Heart right ventricle (tissue), 16 donors: ENCODE measurements around the gene PEX10. TPM values are rescaled to one million over a fixed set of nuclear protein-coding genes. Genes with fewer than 3 reads are reported as not detected.

Source experiments
- ATAC-seq, 8 donors: fragments of 200-7000 bp; cut with Tn5 transposase; one replicate each; pipeline ENCODE4 v1.9.1; 2020; ENCODE audit warnings: mild to moderate bottlenecking in 8 of 8, moderate library complexity in 8 of 8, moderate number of reproducible peaks in 1 of 8
- DNase-seq, 2 donors: peaks; one replicate each; pipeline ENCODE4 v3.0.0-alpha.2; 2020
- H3K27ac ChIP-seq, 10 donors: fragments of 200-600 bp; sonication (generic) in 2 of 10; one replicate each; pipeline versions ENCODE4 v1.5.0 to v1.8.0; 2020 to 2022; ENCODE audit warnings: mild to moderate bottlenecking in 3 of 10
- H3K27me3 ChIP-seq, 7 donors: fragments of 200-600 bp; one replicate each; pipeline ENCODE4 v1.8.0; 2021 to 2022; ENCODE audit warnings: mild to moderate bottlenecking in 2 of 7
- H3K36me3 ChIP-seq, 9 donors: fragments of 200-600 bp; sonication (generic) in 1 of 9; one replicate each; pipeline versions ENCODE4 v1.5.0 to v1.8.0; 2020 to 2022; ENCODE audit warnings: mild to moderate bottlenecking in 2 of 9
- H3K4me1 ChIP-seq, 9 donors: fragments of 200-600 bp; sonication (generic) in 1 of 9; one replicate each; pipeline versions ENCODE4 v1.5.0 to v1.8.0; 2020 to 2022; ENCODE audit warnings: mild to moderate bottlenecking in 4 of 9
- H3K4me3 ChIP-seq, 10 donors: fragments of 200-600 bp; sonication (generic) in 2 of 10; one replicate each; pipeline versions ENCODE4 v1.5.0 to v1.8.0; 2020 to 2022; ENCODE audit warnings: mild to moderate bottlenecking in 7 of 10, moderate library complexity in 2 of 10
- H3K9me3 ChIP-seq, 11 donors: fragments of 200-600 bp in 10 of 11; sonication (generic) in 2 of 11; one replicate each; pipeline versions ENCODE4 v1.5.0 to v1.8.0; 2013 to 2022; ENCODE audit warnings: mild to moderate bottlenecking in 2 of 11, control low read depth in 1 of 11, moderate library complexity in 1 of 11
- WGBS, 2 donors: extraction: QIAGEN DNeasy Blood & Tissue Kit; methylation state at CpG; one replicate each; pipeline ENCODE4 v1.1.7; 2013; ENCODE audit warnings: inconsistent platforms in 1 of 2; 5-methylcytosine and 5-hydroxymethylcytosine counted together
- intact Hi-C, 10 donors: fragments of 100-400 bp; cut with DNase I; formaldehyde crosslinking; loops; one replicate each; pipeline versions ENCODE4 v1.11.1 to v1.14.2; 2022
- polyA plus RNA-seq, 2 donors: library from polyadenylated mRNA; stranded (reverse); fragments of 200-250 nt; gene quantifications; one replicate each; pipeline ENCODE4 v1.2.3, GENCODE V29; 2013
- total RNA-seq, 10 donors: library from RNA; stranded (reverse); fragmentation: NEBNext Ultra II Directional in 3 of 10; extraction: Animal tissue kit (Norgen Biotek cat#: 25700) in 3 of 10; gene quantifications; one replicate each; pipeline versions ENCODE4 v1.2.1 to v1.2.4, GENCODE V29; 2021 to 2023
- TF ChIP-seq, protein P1 (sequence below), 9 donors: fragments of 200-600 bp; sonication (generic) in 2 of 9; IDR thresholded peaks; one replicate each; pipeline versions ENCODE4 v1.5.0 to v1.8.0; 2021 to 2022; ENCODE audit warnings: antibody characterized with exemption in 9 of 9, mild to moderate bottlenecking in 5 of 9, moderate library complexity in 1 of 9
- donor health status: Arrhythmogenic right ventricular cardiomyopathy.
- donor health status: ischemic (EF 13 %, LVEDD 7.1; RV severe dilation, severe dysfunction).
- donor health status: healthy with polysubstance abuse.
- donor health status: DM: no; HTN: yes; CAD: no.
- donor health status: DM: no; HTN: no; CAD: no.
- donor health status: ischemic (EF 25% LVEDD 6.9; RV normal size, moderate dysfunction).
- donor health status: ischemic (EF 25% LVEDD 5.7; RV mildly dilated, moderate dysfunction).
- donor health status: healthy.
- donor health status: DM: yes; HTN: yes; CAD: no.
- donor health status: Ischemic cardiomyopathy.
- donor health status: ischemic (EF 35%, LVEDD 5.7; RV mildly dilated, moderate dysfunction).
- donor health status: nonischemic (EF 11% LVEDD 7.7; RV severe dilation, severe dysfunction).
- donor health status: DM: yes; HTN: yes; CAD: no.
- donor health status: PGD.
- donor health status: ischemic (EF 29% LVEDD 5.4; RV normal size, mild dysfunction).
- donor health status: nonischemic (EF 23%, LVEDD 6.1; RV moderate dilation, normal function).

The PEX10 gene
- total and polyA plus RNA-seq, 12 donors, result 13.7 to 26.0 (median 18.5) TPM

DNA sequence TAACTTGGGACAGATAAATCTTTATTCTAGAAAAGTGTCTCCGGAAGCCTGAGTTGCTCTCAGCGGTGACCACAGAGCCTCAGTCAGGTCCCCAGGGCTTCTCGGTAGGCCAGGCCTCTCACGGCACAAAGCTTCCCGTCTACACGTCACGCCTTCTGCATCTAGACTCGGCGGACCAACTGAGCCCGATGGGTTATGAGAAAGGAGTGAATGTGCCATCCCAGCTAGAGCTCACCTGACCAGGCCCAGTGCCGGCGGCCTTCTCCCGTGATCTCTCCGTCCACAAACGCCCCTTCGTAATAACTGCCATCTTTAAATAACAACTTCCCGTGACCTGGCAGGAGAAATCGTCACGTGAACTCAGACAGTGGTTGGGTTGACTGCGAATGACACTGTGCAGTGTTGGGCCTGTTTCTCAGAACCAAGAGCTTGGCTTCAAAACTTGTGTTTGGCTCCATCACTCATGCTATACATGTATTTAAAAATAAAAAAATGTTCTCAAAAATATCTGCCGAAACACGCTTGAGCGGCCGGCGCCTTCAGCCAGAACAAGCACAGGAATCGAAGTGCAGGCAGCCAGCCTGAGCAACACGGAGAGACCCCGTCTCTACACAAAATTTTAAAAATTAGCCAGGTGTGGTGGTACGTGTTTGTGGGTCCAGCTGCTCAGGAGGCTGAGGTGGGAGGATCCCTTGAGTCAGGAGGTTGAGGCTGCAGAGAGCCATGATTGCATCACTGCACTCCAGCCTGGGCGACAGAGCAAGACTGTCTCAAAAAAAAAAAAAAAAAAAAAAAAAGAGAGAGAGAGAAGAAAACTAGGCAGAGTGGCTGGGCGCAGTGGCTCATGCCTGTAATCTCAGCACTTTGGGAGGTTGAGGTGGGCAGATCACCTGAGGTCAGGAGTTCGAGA lies 24.1 kb downstream of the PEX10 start:
- no peak for ATAC-seq
- peaks cover 9 to 24% (median 21%) of the 10 kb centered on the region in 9 donors for H3K4me1 ChIP-seq
- no peak overlapping the region for H3K27ac ChIP-seq
- H3K36me3 ChIP-seq, result peaks cover 0 to 12% (median 0%) of the 10 kb centered on the region in 9 donors
- intact Hi-C loops, result loop anchor here in 1 of 10 donors (10.0 kb wide), 1 partner anchor 73 kb away; no protein-coding TSS in a partner anchor
- no peaks in the 10 kb centered on the region for H3K9me3 ChIP-seq
- WGBS, 2 donors, result 94% methylated on average over 32 of the region's 32 CpGs
- TF ChIP-seq, protein P1, sequence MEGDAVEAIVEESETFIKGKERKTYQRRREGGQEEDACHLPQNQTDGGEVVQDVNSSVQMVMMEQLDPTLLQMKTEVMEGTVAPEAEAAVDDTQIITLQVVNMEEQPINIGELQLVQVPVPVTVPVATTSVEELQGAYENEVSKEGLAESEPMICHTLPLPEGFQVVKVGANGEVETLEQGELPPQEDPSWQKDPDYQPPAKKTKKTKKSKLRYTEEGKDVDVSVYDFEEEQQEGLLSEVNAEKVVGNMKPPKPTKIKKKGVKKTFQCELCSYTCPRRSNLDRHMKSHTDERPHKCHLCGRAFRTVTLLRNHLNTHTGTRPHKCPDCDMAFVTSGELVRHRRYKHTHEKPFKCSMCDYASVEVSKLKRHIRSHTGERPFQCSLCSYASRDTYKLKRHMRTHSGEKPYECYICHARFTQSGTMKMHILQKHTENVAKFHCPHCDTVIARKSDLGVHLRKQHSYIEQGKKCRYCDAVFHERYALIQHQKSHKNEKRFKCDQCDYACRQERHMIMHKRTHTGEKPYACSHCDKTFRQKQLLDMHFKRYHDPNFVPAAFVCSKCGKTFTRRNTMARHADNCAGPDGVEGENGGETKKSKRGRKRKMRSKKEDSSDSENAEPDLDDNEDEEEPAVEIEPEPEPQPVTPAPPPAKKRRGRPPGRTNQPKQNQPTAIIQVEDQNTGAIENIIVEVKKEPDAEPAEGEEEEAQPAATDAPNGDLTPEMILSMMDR (IDR thresholded peaks at IDR 0.05), result no peak
- H3K27me3 ChIP-seq, result no peaks in the 10 kb centered on the region
- no peak for DNase-seq
- H3K4me3 ChIP-seq, result no peak overlapping the region

DNA sequence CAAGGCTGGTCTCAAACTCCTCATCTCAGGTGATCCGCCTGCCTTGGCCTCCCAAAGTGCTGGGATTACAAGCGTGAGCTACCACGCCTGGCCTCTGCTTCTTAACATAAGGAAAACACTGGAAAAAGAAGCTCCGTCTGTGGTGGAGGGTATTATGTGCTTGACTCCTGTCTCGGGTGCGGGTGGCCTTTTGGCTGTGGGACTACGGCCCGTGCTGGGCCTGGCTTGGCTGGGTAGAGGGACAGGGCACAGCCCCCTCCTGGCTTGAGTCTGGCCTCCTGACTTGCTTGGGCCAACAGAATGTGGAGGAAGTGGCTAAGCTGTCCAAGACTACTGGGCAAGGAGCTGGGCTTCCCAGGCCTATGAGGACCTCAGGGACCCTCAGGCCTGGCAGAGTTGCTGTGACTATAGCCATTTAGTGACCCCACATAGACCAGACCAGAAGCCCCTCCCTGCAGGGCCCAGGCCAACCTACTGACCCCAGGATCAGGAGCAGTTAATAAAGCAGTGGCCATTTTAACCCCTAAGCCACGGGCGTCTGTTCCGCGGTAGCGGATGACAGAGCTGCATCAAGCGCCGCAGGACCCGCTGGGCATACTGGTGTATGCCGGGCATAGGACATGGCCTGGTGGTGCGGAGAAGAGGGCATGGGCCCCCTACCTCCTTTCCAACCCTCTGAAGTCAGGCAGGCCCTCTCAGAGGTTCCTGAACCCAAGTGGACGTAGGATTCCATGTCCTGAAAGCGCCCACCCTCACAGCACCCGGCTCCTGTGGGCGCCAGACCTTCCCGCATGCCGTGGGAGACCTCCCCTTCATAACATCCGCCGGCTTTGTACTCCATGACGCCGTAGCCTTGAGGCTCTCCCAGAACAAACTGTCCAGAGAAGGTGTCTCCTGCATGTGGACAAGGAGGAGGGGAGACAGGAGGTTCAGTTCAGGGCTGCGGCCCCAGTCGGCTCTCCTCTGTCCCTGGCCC lies 25.4 kb downstream of the PEX10 start:
- WGBS, 2 donors, result 96 to 97% methylated on average over 30 of the region's 30 CpGs
- no peaks in the 10 kb centered on the region for H3K27me3 ChIP-seq
- H3K4me1 ChIP-seq, result peaks cover under 1 to 16% (median 11%) of the 10 kb centered on the region in 9 donors
- peaks cover 0 to 8% (median 0%) of the 10 kb centered on the region in 9 donors for H3K36me3 ChIP-seq
- ATAC-seq (no peak), DNase-seq (peak in 1 of 2 donors; percentile 7)
- H3K9me3 ChIP-seq, result no peaks in the 10 kb centered on the region
- H3K4me3 ChIP-seq, result no peak overlapping the region
- no peak overlapping the region for H3K27ac ChIP-seq
- TF ChIP-seq, protein P1 (IDR thresholded peaks at IDR 0.05), result no peak
- intact Hi-C loops, result loop anchor here in 1 of 10 donors (10.0 kb wide), 1 partner anchor 72 kb away; no protein-coding TSS in a partner anchor

- no peak overlapping the region for H3K4me3 ChIP-seq
- TF ChIP-seq, protein P1 (IDR thresholded peaks at IDR 0.05), result no peak
- peaks cover 8 to 22% (median 19%) of the 10 kb centered on the region in 9 donors for H3K4me1 ChIP-seq
- H3K36me3 ChIP-seq, result peaks cover 0 to 8% (median 0%) of the 10 kb centered on the region in 9 donors
- H3K9me3 ChIP-seq, result no peaks in the 10 kb centered on the region
- H3K27me3 ChIP-seq, result no peaks in the 10 kb centered on the region
- DNase-seq (no peak), ATAC-seq (no peak)
- no peak overlapping the region for H3K27ac ChIP-seq
- 91 to 94% methylated on average over 19 of the region's 19 CpGs for WGBS, 2 donors
- intact Hi-C loops, result loop anchor here in 1 of 10 donors (10.0 kb wide), 1 partner anchor 71 kb away; no protein-coding TSS in a partner anchor
Observed at GRCh38 chr1:2385606-2386280, 26.6 kb downstream of the PEX10 start.
